Stimulated activated CD8-positive, alpha-beta memory T cell treated with anti-CD3 and anti-CD28 coated beads, Interleukin-12 subunit alpha, Interleukin-12 subunit beta, amount 100 ng/mL, for 24 hours (primary cell): ENCODE data around the gene DLK1.

ENCODE experiments used
- DNase-seq: peaks from one replicate; pipeline ENCODE4 v3.0.0-alpha.2; 2020; ENCODE audit errors: extremely low read depth

DLK1 gene

DNA sequence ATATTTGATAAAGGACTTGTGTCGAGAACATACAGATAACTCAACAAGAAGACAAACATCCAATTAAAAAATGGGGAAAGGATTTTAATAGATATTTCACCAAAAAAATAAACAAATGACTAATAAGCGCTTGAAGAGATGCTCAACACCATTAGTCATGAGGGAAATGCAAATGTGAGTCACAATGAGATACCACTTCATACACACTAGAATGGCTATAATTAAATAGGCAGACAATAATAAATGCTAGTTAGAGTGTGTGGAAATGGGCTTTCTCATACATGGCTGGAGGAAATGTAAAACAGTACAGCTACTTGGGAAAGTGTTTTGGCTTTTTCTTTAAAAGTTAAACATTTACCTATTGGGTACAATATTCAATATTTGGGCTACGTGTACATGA, 34.8 kb downstream of the DLK1 start:
- no peak for DNase-seq

DNA sequence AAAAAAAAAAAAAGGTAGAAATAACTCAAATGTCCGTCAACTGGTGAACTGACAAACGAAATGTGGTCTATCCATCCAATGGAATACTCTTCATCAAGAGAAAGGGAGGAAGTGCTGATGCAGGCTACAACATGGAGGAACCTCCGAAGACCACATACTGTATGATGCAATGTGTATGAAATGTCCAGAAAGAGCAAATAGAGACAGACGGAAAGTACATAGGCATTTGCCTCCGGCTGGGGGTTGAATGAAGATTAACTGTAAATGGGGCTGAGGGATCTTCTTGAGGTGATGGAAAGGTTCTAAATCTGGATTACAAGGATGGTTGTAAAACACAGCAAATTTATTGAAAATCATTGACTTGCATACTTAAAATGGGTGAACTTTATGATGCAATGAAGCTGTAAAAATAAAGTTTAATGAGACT, 35.4 kb downstream of the DLK1 start:
- DNase-seq = no peak

DNA sequence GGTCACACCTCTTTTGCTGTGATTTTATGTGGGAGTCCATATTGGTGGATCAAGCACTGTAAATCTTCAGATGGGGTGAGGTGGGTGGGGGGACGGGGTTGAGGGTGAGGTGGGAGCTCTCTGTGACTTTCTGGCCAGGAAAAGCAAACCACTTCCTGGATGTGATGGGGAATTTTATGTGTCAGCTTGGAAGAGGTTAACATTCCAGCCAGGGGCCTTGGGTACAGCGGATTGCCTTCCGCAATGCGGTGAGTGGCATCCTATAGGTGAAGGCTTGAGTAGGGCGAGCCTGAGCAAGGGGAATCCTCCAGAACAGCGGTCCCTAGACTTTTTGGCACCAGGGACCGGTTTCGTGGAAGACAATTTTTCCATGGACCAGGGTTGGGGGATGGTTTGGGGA, 36.2 kb downstream of the DLK1 start:
- no peak for DNase-seq

GRCh38 chr14:100764471-100765115, 37.9 kb downstream of the DLK1 start:
- no peak for DNase-seq

GRCh38 chr14:100765296-100765695, 38.6 kb downstream of the DLK1 start:
- DNase-seq = no peak

GRCh38 chr14:100765991-100766390, 39.3 kb downstream of the DLK1 start:
- no peak for DNase-seq

DNA sequence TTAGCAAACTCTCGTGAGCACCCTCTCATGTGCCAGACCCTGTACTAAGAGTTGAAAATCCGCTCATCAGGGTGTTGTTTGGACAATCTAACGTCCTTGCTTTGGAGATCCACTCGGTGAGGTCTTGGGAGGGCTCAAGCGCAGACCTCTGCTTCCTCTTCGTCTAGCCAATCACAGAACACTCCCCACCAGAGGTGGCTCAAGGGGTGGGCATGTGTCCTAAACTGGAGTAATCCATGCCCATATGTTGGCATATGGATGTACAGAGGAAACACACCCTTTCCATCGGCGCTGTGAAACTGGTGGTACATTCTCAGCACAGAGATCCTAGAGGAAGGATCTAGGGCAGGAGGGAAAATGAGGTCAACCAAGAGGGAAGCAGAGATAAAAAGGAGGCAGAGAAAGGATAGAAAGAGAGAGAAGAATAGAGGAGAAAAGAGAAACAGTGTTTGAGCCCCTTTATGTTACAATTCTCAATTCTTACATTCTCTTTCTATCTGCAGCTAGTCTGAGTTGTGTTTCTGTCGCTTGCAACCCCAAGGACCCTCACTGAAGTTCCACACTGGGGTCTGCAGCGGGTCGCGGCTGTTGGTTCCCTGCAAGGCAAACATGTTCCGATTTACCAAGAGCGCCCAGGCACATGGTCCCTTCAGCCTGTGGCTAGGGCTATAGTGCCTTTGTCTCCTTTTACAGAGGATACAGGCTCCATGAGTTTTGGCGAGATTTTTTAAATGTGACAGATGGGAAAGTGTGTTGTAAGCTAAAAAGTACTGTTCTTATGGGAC, 40.5 kb downstream of the DLK1 start:
- no peak for DNase-seq

DNA sequence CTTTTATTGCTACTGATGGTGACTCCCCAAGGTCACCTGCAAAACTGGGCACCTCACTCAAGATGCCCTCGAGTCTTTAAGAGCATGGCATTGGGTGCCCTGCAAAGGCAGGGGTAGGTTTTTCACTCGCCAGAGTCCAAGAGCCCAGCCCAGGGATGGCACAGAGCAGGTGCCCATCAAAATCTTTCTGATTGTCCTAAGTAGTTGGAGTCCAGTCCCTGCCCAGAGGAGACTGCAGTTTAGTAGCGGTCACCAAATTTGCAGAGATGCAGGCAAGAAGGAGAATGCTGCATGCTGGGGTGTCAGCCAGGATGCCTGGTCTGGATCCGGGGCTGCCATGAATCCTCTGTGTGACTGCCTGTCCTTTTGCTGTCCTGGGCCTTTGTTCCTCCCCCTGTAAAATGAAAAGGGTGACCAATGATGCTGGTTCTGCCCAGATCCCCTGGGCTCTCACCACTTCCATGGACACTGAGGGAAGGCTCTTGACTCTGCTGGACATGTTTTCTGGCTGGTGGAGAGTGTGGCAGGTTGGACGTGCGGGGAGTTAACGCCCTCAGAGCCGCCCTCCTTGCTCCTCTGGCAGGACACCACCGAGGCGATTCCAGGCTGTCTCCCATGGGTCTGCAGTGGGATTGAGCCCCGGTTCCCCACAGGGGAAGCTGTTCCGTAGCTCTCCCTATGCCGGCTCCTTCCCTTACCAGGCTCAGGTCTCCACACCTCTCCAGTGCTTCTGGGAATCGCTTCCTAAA, 41.3 kb downstream of the DLK1 start:
- no peak for DNase-seq

DNA sequence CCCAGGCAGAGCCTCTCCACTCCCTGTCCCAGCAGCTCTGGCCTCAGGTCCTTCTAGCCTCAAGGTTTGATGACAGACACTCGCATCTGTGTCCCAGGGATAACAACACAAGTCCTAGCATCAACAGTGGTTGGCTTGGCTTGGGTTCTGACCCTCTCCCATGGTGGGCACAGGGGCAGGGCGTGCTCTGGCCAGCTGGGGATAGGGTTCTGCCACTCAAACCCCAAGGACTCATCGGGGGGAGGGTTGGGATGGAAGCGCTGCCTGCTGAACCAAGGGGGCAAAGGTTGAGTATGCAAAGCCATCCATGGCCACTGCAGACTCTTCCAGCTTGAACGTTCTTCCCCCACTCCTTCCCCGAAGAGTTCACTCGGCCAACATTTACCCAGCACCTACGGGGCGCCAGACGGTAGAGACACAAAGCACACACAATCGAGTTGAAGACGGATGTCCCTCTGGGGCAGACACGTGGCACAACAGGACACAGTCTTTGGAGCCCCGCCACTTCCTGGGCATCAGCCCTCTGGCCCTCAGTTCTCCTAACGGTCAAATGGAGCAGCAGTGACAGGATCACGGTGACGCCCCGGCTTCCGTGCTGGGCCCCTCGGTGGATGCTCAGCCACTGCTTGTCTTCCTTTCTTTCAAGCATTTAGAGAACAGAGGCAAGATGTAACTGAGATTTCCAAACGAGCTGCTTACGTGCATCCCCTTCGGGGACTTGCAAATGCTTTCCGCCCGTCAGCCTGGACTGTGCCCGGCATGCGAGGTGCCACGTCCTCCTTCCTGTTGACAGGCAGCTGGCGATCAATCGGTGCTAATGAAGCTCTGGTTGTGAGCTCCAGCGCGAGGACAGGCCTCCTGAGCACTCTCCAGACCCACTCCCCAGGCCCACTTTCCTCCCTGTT, 42.6 kb downstream of the DLK1 start:
- DNase-seq = no peak

- no peak for DNase-seq
These were observed 43.4 kb downstream of the DLK1 start for GRCh38 chr14:100770046-100770445.

- no peak for DNase-seq
These were observed 44.0 kb downstream of the DLK1 start for GRCh38 chr14:100770605-100771120.

DNA sequence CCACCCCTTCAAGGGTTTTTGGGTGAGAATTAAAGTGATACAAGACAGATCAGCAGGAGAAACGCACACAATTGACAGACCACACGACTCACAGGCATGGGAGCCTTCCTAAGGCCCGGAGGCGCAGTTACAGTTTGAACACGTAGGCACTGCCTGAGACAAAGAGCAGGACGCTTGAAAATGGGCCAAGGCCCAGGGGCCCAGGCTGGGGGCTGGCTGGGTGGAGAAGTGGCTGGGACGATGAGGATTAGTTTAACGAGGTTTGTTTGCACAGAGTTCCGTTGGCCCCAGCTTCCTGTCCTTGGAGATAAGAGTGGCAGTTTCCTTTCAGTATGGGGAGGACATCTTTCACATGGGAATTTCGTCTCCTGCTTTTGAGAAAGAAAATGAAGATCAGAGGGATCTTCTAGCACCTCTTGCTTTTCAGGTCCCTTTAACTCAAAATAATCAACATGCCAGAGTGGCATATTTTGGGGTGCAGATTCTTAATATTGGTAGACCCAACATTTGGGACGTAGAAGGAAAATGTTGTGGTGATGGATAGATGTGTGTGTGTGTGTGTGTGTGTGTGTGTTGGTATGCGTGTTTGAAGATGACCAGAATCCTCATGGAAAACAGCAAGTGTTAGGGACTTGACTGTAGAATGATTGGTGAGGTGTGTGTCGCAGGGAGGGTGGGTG, 44.6 kb downstream of the DLK1 start:
- no peak for DNase-seq

DNA sequence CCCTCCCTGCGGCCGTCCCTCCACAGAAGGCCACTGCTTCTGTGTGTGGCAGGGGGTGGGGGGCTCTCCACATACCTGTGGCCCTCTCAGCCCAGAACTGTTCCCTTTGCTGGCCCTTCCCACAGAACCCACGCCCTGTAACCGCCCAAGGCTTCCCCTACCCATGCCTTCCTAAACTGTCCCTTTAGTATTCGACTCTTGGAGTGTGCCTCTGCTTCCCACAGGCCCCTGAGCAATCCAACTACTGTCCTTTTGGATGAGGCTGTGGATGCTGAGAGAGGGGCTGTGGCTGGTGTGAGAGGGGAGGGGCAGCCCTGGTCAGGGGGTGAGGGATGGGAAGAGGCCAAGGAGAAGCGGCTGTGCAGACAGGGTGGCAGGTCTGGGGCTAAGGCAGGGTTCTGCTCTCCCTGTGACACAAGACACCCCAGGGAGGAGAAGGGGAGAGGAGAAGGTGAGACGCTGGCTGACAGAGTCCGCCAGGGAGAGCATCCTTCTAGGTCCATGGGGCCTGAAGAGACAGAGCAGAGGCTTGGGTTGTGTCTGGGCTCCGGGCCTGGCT, 46.0 kb downstream of the DLK1 start:
- no peak for DNase-seq

DNA sequence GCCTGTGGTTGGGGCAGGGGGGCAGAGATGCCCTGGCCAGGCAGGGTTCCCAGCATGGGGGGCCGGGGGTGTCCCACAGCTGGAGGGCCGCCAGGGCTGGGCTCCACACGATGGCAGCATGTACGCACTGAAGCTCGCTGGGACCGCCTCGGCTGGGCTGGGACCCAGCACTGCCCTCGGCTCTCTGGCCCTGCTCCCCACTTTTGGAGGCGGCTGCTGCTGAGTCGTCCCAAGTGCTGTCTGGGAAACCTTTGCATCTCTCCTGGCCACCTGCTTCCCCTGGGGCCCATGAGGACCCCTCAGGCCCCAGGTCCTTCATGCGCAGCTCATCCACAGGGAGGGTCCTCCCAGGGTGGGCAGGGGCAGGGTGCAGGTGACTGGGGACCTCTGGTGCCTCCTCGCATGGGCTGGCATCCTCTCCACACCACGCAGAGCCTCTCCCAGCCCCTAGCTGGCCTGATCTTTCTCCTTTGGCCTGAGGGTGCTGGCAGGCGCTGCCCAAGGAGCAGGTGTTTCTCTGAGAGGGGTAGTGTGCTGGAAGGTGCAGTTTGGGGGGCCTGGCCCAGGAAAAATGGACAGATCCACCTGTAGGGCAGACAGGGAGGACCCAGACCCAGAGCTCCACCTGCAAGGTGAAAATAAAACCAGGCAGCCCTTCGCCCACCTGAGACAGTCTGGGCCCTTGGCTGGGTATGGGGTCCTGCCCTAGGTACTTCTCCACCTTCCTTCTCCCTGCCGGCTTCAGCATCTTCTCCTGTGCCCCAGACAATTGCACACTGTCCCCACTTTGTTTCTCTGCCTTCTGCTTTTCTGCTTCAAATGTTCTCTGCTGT, 46.9 kb downstream of the DLK1 start:
- no peak for DNase-seq

DNA sequence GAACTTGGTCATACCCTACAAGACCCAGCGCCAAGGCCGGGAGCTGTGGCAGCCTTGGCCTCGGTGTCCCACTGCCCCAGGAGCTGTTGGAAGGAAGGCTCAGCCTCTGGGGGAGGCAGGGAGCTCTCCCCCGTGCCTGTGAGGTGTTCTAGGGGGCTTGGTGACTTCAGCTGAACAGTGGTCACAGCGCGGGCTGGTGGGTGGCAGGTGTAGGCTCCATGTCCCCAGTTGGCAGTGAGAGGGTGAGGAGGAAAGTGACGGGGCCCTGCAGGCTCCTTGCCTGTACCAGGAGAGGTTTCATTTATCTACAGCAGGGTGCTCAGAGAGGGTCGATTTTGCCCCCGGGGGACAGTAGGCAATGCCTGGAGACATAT, 47.5 kb downstream of the DLK1 start:
- DNase-seq = no peak

- no peak for DNase-seq
These were observed 48.7 kb downstream of the DLK1 start for GRCh38 chr14:100775351-100775830.

DNA sequence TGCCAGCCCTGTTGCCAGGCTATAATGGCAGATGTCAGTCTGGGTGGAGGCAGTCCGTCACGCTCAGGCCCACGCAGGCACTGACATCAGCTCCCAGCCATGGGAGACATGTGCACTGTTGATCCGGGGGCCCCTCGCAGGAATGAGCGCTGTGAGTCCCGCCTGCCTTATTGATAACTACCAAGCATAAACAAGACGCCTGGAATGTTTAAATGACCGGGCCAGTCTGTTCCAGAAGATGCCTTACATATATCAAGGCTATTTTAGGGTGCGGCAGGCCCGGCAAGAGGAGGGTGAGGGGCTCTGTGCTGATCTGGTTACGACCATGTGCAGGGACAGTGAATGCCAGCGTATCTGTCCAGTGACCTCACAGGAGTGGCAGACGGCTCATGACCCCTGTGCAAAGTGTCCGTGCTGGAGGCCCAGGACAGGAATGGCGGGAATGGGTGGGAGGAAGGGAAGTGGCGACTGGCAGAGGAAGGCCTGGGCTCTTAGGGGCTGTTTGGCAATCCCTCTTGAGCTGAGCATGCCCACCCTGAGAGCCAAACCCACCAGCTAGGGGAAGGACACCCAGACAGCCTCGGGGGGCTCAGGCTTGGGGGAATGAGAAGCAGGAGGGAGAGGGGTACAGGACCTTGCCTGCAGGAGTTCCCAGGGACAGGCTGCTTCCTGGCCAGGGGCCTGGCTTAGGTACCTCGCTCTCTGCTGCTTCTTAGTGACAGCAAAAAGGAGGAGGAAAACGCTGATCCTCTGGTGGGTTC, 49.3 kb downstream of the DLK1 start:
- DNase-seq = no peak

DNA sequence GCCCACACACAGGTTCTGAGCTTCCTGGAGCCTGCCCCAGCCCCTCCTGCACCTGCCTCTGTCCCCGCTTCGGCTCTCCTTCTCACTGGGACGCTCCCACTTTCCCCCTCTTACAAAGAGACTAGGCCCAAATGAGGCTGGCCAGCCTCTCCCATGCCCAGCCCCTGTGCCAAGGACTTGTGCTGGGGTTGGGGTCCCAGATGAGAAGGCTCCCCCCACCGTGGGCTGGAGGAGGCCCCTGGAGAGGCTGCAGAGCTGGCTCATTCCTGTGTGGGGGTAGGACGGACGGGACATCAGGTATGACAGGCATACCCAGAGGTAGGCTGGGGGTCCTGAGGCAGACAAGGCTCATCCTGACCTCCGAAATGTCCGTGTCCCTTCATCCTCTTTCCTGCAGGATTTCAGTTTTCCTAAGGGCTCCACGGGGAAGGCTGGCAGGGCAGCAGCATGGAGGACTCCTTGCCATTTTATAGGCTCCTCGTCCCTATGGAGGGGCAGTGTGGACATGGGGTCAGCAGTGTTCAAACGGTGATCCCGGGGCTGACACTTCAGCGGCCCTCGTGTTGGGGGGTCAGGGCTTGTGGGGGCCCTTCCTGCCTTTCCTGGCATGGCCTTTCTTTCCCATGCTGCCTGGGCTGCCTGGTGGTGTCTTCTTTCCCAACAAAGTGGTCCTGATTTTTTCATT, 50.1 kb downstream of the DLK1 start:
- no peak for DNase-seq
